MG63 (cell line): ENCODE results near the gene KCNG1. TPM values are rescaled to one million over a fixed set of nuclear protein-coding genes. Genes with fewer than 3 reads are reported as not detected.

Source experiments
- DNase-seq: peaks from one replicate; pipeline ENCODE4 v3.0.0-alpha.2; 2020
- H3K27me3 ChIP-seq: fragments of 250-450 bp; sonication (Bioruptor Pico); 2 replicates; pipeline ENCODE4 v1.5.1; 2020; ENCODE audit warnings: mild to moderate bottlenecking, moderate library complexity
- H3K36me3 ChIP-seq: fragments of 250-450 bp; sonication (Bioruptor Pico); 2 replicates; pipeline ENCODE4 v1.5.1; 2020; ENCODE audit warnings: mild to moderate bottlenecking, moderate library complexity
- H3K4me3 ChIP-seq: fragments of 250-450 bp; sonication (Bioruptor Pico); 2 replicates; pipeline ENCODE4 v1.5.1; 2020; ENCODE audit warnings: mild to moderate bottlenecking, moderate library complexity
- H3K9me3 ChIP-seq: fragments of 250-450 bp; sonication (Bioruptor Pico); 2 replicates; pipeline ENCODE4 v1.5.1; 2020; ENCODE audit warnings: mild to moderate bottlenecking, moderate library complexity
- total RNA-seq: library from RNA; depleted of rRNA; stranded (reverse); fragments of >200 nt; shearing (Covaris generic); gene quantifications from 2 replicates; pipeline ENCODE4 v1.2.3, GENCODE V29; 2014; ENCODE audit warnings: low replicate concordance

The KCNG1 gene
- total RNA-seq, 1 experiment from 2014 or later: 65.9 TPM

DNA sequence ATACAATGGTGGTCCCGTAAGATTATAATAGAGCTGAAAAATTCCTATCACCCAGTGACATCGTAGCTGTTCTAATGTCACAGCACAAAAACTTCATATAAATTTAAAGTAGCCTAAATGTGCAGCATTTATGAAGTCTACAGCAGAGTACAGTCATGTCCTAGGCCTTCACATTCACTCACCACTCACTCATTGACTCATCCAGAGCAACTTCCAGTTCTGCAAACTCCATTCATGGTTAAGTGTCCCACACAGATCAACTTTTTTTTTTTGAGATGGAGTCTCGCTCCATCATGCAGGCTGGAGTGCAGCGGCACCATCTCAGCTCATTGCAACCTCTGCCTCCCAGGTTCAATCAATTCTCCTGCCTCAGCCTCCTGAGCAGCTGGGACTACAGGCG lies 20.9 kb upstream of the KCNG1 start:
- no peak for DNase-seq
- H3K4me3 ChIP-seq: no peak overlapping the region

GRCh38 chr20:51042657-51043247 lies 19.8 kb upstream of the KCNG1 start:
- Histone ChIP-seq H3K4me3 (no peak overlapping the region), H3K36me3 (no peaks in the 10 kb centered on the region), H3K27me3 (no peaks in the 10 kb centered on the region), H3K9me3 (no peaks in the 10 kb centered on the region)
- DNase-seq: no peak

More for the DNA sequence above, 20.9 kb upstream of the KCNG1 start:
- Histone ChIP-seq H3K9me3 (no peaks in the 10 kb centered on the region), H3K36me3 (no peaks in the 10 kb centered on the region), H3K27me3 (no peaks in the 10 kb centered on the region)

DNA sequence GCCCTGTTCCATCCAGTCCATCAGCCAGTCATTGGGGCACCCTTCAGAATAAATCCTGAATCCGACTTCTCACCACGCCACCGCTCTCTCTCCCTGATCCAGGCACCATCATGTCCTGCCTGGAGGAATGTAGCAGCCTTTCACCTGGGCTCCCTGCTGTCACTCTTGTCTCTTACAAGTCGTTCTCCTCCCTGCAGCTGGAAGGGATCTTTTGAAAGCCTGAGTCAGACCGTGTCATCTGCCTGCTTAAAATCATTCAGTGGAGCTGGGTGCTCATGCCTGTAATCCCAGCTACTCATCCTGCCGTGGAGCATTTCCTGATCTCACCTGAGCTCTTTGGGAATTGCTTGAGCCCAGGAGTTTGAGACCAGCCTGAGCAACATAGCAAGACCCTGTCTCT lies 19.2 kb upstream of the KCNG1 start:
- Histone ChIP-seq H3K4me3 (no peak overlapping the region), H3K9me3 (no peaks in the 10 kb centered on the region), H3K36me3 (no peaks in the 10 kb centered on the region), H3K27me3 (no peaks in the 10 kb centered on the region)
- no peak for DNase-seq

DNA sequence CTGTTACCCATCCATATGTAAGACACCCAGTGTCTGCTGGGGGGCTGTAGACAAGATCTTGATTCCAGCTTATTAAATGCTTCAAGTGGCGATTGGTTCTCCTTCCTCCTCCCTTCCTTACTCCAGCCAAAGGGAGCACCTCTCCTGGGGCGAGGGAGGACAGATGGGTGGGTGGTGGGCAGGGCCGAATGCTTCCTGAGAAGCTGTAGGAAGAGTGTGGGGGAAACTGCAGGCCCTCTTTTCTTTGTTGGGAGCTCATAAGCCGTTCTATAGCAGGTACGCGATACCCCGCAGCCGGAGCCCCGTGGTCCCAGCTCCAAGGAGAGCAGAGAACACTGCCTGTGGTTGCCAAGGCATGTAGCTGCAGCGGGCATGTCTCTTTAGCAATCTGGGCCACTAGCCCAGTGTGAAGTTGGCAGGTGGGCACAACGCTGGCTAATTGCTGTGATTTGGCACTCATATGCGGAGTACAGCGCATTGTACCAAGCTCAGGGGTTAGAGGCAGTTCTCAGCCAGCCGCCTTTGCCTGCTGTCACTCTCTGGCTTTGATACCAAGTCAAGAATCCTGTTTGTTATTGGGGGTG lies 14.7 kb upstream of the KCNG1 start:
- no peaks in the 10 kb centered on the region for H3K27me3 ChIP-seq
- H3K36me3 ChIP-seq: no peaks in the 10 kb centered on the region
- no peak overlapping the region for H3K4me3 ChIP-seq
- no peaks in the 10 kb centered on the region for H3K9me3 ChIP-seq
- DNase-seq: peak; percentile 32

- Histone ChIP-seq H3K4me3 (no peak overlapping the region), H3K9me3 (no peaks in the 10 kb centered on the region), H3K36me3 (no peaks in the 10 kb centered on the region), H3K27me3 (no peaks in the 10 kb centered on the region)
- DNase-seq: peak; percentile 65
Measured at GRCh38 chr20:51036827-51037531, 14.1 kb upstream of the KCNG1 start.

- Histone ChIP-seq H3K36me3 (no peaks in the 10 kb centered on the region), H3K4me3 (no peak overlapping the region), H3K9me3 (no peaks in the 10 kb centered on the region), H3K27me3 (no peaks in the 10 kb centered on the region)
- peak; percentile 81 for DNase-seq
Measured at GRCh38 chr20:51036226-51036625, 13.3 kb upstream of the KCNG1 start.

DNA sequence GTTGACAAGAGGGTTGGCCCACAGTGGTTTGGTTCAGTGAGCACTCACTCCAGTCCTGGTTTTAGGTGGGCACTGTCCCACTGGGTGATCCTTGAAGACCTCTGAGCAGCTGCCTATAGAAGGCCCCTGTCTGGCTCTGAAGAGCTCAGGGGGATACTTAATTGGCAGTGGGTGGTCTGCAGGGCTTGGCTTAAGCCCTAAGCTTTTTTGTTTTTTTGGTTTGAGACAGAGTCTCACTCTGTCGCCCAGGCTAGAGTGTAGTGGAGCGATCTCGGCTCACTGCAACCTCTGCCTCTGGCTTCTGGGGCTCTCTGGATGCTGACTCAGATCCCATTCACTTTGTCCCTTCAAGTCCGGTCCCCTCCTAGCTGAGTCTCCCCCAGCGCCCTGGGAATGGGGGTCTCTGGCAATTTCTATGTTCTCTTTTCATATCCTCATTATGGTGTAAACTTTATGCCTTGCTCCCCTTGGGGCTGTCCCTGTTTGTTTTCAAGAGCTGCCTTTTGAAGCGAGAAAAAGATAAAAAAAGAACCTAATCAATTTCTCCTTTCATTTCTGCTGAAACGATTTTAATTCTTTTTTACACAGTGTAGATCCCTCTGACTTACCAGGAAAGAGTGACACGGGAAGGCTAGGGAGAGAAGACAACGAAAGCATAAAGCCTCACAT lies 12.2 kb upstream of the KCNG1 start:
- Histone ChIP-seq H3K9me3 (no peaks in the 10 kb centered on the region), H3K36me3 (no peaks in the 10 kb centered on the region), H3K4me3 (no peak overlapping the region), H3K27me3 (no peaks in the 10 kb centered on the region)
- no peak for DNase-seq

GRCh38 chr20:51034476-51034875 lies 11.6 kb upstream of the KCNG1 start:
- H3K27me3 ChIP-seq: no peaks in the 10 kb centered on the region
- peak; percentile 85 for DNase-seq
- no peaks in the 10 kb centered on the region for H3K9me3 ChIP-seq
- H3K36me3 ChIP-seq: no peaks in the 10 kb centered on the region
- no peak overlapping the region for H3K4me3 ChIP-seq

DNA sequence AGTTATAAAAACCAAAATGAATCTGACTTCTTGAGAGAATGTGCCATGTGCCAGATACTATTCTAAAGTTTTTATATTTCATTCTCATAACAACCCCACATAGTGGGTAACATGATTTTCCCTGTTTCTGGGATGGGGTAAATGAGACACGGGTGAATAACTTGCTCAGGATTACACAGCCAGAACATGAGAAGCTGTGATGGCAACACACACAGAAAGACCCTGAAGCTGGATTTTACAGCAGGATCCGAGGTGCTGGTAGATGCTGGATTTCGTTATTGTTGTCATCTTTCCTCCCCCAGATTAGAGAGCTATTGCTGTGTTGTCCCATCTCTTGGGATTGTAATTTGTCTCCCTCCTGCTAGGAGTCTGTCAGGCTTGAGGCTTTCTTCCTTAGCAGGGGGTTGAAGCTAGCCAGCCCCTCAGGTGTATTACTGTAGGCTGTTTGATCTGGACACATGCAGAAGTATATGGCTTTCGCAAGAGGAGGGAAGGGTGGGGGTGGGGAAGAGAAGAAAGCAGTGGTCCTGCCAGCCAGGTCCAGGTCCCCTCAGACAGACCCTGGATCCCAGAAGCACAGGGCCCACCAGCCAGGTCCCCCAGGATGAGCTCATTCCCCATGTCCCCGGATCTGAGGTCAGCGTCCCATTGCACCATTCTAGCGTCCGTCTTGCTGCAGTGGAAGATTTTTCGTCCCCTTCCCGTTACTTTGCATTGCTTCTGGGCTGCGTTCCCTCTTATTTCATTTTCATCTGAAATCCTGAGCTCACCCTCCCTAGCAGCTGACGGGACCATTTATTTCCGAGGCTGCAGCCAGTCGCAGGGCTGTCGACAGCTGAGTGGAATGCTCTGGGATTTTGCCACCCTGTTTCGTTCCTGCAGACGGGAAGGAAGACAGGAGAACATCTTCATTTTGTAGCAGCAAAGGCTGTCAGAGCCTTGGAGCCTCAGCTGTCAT lies 7.3 kb upstream of the KCNG1 start:
- Histone ChIP-seq H3K4me3 (no peak overlapping the region), H3K36me3 (no peaks in the 10 kb centered on the region), H3K27me3 (no peaks in the 10 kb centered on the region), H3K9me3 (no peaks in the 10 kb centered on the region)
- no peak for DNase-seq

GRCh38 chr20:51029556-51029955 lies 6.6 kb upstream of the KCNG1 start:
- no peak for DNase-seq
- Histone ChIP-seq H3K4me3 (no peak overlapping the region), H3K27me3 (no peaks in the 10 kb centered on the region), H3K36me3 (no peaks in the 10 kb centered on the region), H3K9me3 (no peaks in the 10 kb centered on the region)

GRCh38 chr20:51028616-51029212 lies 5.8 kb upstream of the KCNG1 start:
- Histone ChIP-seq H3K4me3 (no peak overlapping the region), H3K27me3 (no peaks in the 10 kb centered on the region), H3K9me3 (no peaks in the 10 kb centered on the region), H3K36me3 (no peaks in the 10 kb centered on the region)
- no peak for DNase-seq

DNA sequence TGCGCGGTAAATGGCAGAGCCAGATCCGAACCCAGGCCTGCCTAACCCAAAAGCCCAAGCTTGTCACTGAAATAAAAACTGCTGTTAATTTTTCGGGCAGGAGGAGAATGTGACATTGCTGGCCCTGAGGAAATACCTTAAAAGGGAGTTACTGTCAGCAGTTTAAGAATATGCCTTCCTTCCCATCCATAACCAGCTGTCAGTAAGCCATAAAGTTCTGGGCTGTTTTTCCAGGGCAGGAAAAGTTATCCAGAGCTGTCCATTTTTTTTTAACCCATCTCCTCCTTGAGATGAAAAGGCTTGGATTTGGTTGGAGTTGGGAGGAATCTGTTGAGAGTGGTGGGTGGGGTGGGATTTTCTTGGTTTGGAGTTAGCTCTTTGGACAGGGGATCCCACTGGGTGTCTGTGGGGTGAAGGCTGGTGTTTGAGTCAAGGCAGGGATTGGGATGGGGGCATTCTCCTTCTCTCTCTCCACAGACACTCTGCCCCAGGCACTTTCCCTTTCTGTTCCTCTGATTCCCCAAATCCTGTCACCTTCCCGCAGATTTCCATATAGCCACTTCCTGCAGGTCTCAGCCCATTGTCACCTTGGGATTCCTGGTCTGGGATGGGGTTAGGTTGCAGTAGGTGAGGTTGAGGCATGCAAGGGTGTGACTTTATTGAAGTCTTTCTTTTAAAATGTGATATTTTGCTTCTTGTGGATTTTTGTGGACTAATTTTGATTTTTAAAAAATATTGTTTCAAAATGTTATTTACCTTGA lies 4.3 kb upstream of the KCNG1 start:
- Histone ChIP-seq H3K4me3 (no peak overlapping the region), H3K9me3 (no peaks in the 10 kb centered on the region), H3K36me3 (no peaks in the 10 kb centered on the region), H3K27me3 (no peaks in the 10 kb centered on the region)
- DNase-seq: no peak

DNA sequence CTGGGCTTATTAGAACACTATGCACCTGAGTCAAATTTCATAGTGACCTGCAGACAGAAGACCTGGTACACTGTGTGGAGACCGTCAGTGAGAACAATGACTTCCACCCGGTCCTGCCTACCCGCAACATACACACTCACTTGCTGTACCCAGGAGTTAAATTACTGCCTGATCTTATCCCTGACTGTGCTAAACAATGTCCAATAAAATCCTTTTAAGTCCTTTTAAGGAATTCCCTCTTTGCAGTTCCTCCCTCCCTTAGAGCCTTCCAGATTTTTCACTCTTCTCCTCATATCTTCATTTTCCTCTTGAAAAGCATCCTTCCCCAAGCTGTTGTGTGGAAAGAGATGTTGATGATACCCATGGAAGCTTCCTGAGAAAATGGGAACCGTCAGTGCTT lies 3.4 kb upstream of the KCNG1 start:
- no peak for DNase-seq
- Histone ChIP-seq H3K27me3 (no peaks in the 10 kb centered on the region), H3K4me3 (no peak overlapping the region), H3K9me3 (no peaks in the 10 kb centered on the region), H3K36me3 (peaks cover under 1% of the 10 kb centered on the region; the same call in 1 of the 2 replicates)

DNA sequence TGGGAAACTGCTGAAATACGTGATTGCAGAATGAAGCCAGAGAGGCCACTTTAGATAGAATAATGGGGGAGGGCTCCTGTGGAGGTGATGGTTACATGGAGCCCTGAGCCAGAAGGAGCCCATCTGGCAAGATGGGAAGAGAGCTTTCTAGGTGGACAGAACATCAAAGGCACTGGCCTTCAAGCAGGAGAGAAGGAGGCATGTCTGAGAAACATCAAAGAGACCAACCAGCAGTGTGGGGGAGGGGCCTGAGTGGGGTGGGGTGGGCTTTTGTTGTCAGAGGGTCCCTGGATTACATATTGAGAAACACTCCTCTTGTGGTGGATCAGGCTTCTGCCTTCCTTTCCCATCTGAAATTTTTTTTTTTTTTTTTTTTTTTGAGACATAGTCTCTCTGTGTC lies 1.9 kb upstream of the KCNG1 start:
- peaks cover 15% of the 10 kb centered on the region for H3K36me3 ChIP-seq
- no peaks in the 10 kb centered on the region for H3K27me3 ChIP-seq
- no peaks in the 10 kb centered on the region for H3K9me3 ChIP-seq
- H3K4me3 ChIP-seq: no peak overlapping the region
- DNase-seq: no peak

DNA sequence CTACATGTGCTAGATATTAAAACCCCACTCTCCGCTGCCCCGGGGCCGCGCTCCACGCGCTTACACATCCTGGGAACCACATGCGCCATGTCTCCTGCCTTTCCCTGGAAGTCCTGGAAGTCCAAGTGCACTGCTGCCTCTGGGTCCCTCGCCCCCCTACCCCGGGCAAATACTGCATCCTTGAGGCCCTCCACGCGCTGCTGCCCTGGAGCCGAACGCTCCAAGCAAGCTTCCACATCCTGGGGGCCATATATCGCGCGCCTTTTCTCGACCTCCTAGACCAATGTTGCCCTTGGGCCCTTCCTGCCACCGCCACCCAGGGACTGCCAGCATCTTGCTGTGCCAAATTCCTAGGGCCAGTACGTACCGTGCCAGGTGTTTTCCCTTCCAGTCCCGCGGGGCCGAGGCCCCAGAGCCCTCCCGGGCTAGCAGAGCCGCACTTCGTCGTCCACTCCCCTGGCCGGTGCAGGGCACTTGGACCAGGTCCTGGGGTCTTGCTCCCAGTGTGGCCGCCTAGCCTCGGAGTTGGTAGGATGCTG lies 779 bp upstream of the KCNG1 start:
- no peaks in the 10 kb centered on the region for H3K9me3 ChIP-seq
- peaks cover 20% of the 10 kb centered on the region for H3K36me3 ChIP-seq
- H3K27me3 ChIP-seq: no peaks in the 10 kb centered on the region
- DNase-seq: no peak
- H3K4me3 ChIP-seq: peak overlapping the region; percentile 67
